Activated CD8-positive, alpha-beta memory T cell treated with anti-CD3 and anti-CD28 coated beads, Interleukin-2, amount 10 ng/mL, durations not matched to agents 7 days and 5 days (primary cell): Measurements from ENCODE around the gene PDE5A. TPM values are rescaled to one million over a fixed set of nuclear protein-coding genes. Genes with fewer than 3 reads are reported as not detected.

Experiments used
- ATAC-seq: fragments of 150-1000 bp; cut with Tn5 transposase; one replicate; pipeline ENCODE4 v1.10.0; 2021; ENCODE audit warnings: moderate library complexity
- CTCF ChIA-PET: fragments of 350-600 bp; sonication (Branson Sonifier 250); formaldehyde crosslinking; loops from one replicate; lab custom pipeline; 2021; ENCODE audit warnings: antibody characterized with exemption; lab: Charles Lee
- DNase-seq: peaks from one replicate; pipeline ENCODE4 v3.0.0-alpha.2; 2020
- H3K27ac Mint-ChIP-seq: one replicate; pipeline ENCODE4 v1.8.0; 2021; ENCODE audit warnings: mild to moderate bottlenecking, mixed read lengths
- H3K27me3 Mint-ChIP-seq: one replicate; pipeline ENCODE4 v1.8.0; 2021; ENCODE audit warnings: mixed read lengths
- H3K36me3 Mint-ChIP-seq: one replicate; pipeline ENCODE4 v1.8.0; 2021; ENCODE audit warnings: mild to moderate bottlenecking, mixed read lengths
- H3K4me1 Mint-ChIP-seq: one replicate; pipeline ENCODE4 v1.8.0; 2021; ENCODE audit warnings: mixed read lengths
- H3K4me3 Mint-ChIP-seq: one replicate; pipeline ENCODE4 v1.8.0; 2021; ENCODE audit warnings: mild to moderate bottlenecking, moderate library complexity, mixed read lengths
- H3K9me3 Mint-ChIP-seq: one replicate; pipeline ENCODE4 v1.8.0; 2022; ENCODE audit warnings: low read depth, mixed read lengths
- total RNA-seq, 2 experiments: library from RNA; stranded (reverse); gene quantifications; one replicate each; pipeline ENCODE4 v1.2.3, GENCODE V29; 2021

PDE5A gene
- total RNA-seq, 2 experiments from 2014 or later, result 0.18 TPM; not detected in 1

- DNase-seq (no peak), ATAC-seq (no peak)
- H3K4me3 Mint-ChIP-seq, result no peak overlapping the region
- CTCF ChIA-PET, result no interaction called here
- H3K4me1 Mint-ChIP-seq, result no peaks in the 10 kb centered on the region
- no peaks in the 10 kb centered on the region for H3K27me3 Mint-ChIP-seq
- H3K9me3 Mint-ChIP-seq, result no peaks in the 10 kb centered on the region
- H3K27ac Mint-ChIP-seq, result no peak overlapping the region
- H3K36me3 Mint-ChIP-seq, result peaks cover 2% of the 10 kb centered on the region
These were observed 85.4 kb downstream of the PDE5A start for GRCh38 chr4:119543187-119543586.

- Mint-ChIP-seq H3K4me3 (no peak overlapping the region), H3K36me3 (peaks cover 2% of the 10 kb centered on the region), H3K27me3 (no peaks in the 10 kb centered on the region), H3K27ac (no peak overlapping the region), H3K4me1 (no peaks in the 10 kb centered on the region), H3K9me3 (no peaks in the 10 kb centered on the region)
- CTCF ChIA-PET, result interaction anchor here (0.8 kb wide), 1 partner anchor 17 kb away, joined by 3 read pairs; no protein-coding TSS in a partner anchor
- ATAC-seq, result no peak
- no peak for DNase-seq
These were observed 88.4 kb downstream of the PDE5A start for GRCh38 chr4:119540249-119540648.

DNA sequence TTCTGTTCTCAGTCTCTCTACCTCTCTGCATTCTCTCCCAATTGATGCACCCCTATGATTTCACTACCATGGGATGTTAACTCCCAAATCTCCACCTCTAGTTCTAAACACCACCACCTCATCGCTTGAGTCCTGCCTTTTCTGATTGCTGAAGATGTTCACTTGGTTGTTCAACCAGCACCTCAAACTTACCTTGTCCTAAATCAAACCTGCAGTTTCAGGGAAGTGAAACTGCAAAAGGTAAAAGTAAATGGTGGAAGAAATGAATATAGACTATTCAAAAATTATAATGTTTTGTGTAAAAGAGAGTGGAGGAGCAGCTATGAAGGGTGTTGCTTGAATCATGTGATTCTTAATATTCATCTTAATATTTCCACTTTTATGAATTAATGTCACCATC lies 91.0 kb downstream of the PDE5A start:
- DNase-seq, result no peak
- H3K9me3 Mint-ChIP-seq, result peaks cover 4% of the 10 kb centered on the region
- no peaks in the 10 kb centered on the region for H3K4me1 Mint-ChIP-seq
- no peak overlapping the region for H3K4me3 Mint-ChIP-seq
- no peak overlapping the region for H3K27ac Mint-ChIP-seq
- CTCF ChIA-PET, result no interaction called here
- H3K36me3 Mint-ChIP-seq, result peaks cover 13% of the 10 kb centered on the region
- ATAC-seq, result no peak
- H3K27me3 Mint-ChIP-seq, result no peaks in the 10 kb centered on the region

DNA sequence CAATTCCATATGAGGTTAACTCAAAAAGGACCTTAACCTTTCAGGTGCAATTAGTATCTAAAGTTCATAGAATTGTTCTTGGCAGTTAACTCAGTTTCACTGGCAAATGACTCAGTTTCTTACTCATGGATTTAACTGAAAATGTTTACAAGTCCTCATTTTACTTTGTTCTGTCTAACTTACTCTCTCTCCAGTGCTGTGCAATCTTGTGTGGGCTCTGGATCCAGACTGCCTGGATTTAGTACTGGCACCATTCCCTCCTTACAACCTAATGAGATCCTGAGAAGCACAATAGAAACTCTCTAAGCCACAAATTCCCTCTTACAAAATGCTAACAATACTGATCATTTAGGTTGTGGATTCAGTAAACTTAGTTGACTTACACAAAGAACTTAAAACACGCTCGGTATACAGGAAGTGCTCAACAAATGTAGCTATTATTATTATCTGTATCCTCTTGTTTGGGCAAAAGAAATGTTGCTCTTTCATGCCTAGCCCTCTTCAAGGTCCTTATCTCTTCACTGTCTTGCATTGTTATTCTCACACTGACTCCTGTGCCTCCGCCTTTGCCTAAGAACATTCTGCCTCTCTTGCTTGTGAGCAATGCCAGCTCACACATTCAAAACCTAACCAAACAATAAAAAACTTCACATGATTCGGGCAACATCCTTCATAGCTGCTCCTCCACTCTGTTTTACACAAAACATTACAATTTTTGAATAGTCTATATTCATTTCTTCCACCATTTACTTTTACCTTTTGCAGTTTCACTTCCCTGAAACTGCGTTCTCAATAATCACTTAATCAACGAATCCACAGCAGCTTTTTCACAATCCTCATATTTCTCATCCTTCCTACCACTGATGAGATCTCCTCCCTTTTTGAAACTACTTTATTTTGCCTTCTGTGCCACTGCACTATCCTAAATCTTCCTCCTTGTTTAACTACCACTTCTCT lies 91.8 kb downstream of the PDE5A start:
- peaks cover 13% of the 10 kb centered on the region for H3K36me3 Mint-ChIP-seq
- no peak for ATAC-seq

GRCh38 chr4:119532319-119532718 lies 96.3 kb downstream of the PDE5A start:
- DNase-seq (no peak), ATAC-seq (no peak)
- Mint-ChIP-seq H3K36me3 (peaks cover 15% of the 10 kb centered on the region), H3K4me1 (no peaks in the 10 kb centered on the region), H3K4me3 (no peak overlapping the region), H3K27me3 (no peaks in the 10 kb centered on the region), H3K9me3 (peaks cover 4% of the 10 kb centered on the region), H3K27ac (no peak overlapping the region)
- CTCF ChIA-PET, result no interaction called here

More for the DNA sequence above, 91.8 kb downstream of the PDE5A start:
- Mint-ChIP-seq H3K27ac (no peak overlapping the region), H3K4me3 (no peak overlapping the region), H3K9me3 (peaks cover 4% of the 10 kb centered on the region), H3K4me1 (no peaks in the 10 kb centered on the region), H3K27me3 (no peaks in the 10 kb centered on the region)
- CTCF ChIA-PET, result no interaction called here
- no peak for DNase-seq

GRCh38 chr4:119529788-119530187 lies 98.8 kb downstream of the PDE5A start:
- H3K36me3 Mint-ChIP-seq, result peaks cover 14% of the 10 kb centered on the region
- no peaks in the 10 kb centered on the region for H3K27me3 Mint-ChIP-seq
- no peak for ATAC-seq

GRCh38 chr4:119526786-119527550 lies 101.6 kb downstream of the PDE5A start:
- Mint-ChIP-seq H3K4me1 (no peaks in the 10 kb centered on the region), H3K27me3 (no peaks in the 10 kb centered on the region), H3K27ac (no peak overlapping the region), H3K36me3 (peaks cover 6% of the 10 kb centered on the region), H3K9me3 (no peaks in the 10 kb centered on the region), H3K4me3 (no peak overlapping the region)
- no peak for DNase-seq
- CTCF ChIA-PET, result no interaction called here
- no peak for ATAC-seq

More at GRCh38 chr4:119529788-119530187, 98.8 kb downstream of the PDE5A start:
- peaks cover 4% of the 10 kb centered on the region for H3K9me3 Mint-ChIP-seq
- no peaks in the 10 kb centered on the region for H3K4me1 Mint-ChIP-seq
- DNase-seq, result no peak
- no peak overlapping the region for H3K27ac Mint-ChIP-seq
- CTCF ChIA-PET, result no interaction called here
- no peak overlapping the region for H3K4me3 Mint-ChIP-seq

- Mint-ChIP-seq H3K36me3 (peaks cover 6% of the 10 kb centered on the region), H3K27ac (no peak overlapping the region), H3K27me3 (no peaks in the 10 kb centered on the region), H3K4me3 (no peak overlapping the region), H3K9me3 (no peaks in the 10 kb centered on the region), H3K4me1 (no peaks in the 10 kb centered on the region)
- DNase-seq (no peak), ATAC-seq (no peak)
- CTCF ChIA-PET, result no interaction called here
These were observed 102.6 kb downstream of the PDE5A start for GRCh38 chr4:119525771-119526712.

DNA sequence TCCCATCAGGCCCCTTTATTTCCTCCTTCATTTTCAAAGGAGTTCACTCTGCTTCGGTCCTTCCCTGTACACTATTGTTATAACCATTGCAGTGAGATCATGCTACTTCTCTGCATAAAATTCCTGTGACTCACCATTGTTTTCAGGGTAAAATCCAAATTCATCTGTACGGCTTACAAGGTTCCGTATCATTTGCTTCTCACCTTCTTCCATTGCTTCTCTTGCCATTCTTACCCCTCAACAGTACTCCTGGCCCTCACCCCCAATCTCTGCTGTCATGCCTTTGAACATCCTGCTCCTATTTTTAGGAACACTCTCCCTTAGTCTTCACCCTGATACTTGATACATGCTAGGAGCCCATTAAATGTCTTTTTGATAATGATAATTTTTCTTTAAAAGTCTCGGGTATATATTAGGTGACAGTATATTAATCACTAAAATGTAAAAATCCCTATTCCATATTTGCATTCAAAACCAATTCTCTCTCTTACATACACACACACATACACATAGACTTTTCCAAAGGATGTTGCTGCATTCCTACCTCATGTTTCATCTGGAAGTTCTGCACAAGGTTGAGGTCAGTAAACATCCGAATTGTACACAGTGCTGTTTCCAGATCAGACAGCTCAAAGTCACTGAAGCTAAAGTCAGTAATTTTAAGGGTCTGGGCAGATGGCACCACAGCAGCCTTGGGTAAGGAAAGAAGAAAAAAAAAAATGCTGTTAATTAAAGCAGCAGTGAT lies 103.4 kb downstream of the PDE5A start:
- H3K27ac Mint-ChIP-seq, result no peak overlapping the region
- no peaks in the 10 kb centered on the region for H3K27me3 Mint-ChIP-seq
- CTCF ChIA-PET, result no interaction called here
- ATAC-seq (no peak), DNase-seq (no peak)
- H3K9me3 Mint-ChIP-seq, result no peaks in the 10 kb centered on the region
- no peaks in the 10 kb centered on the region for H3K4me1 Mint-ChIP-seq
- H3K4me3 Mint-ChIP-seq, result no peak overlapping the region
- H3K36me3 Mint-ChIP-seq, result peaks cover 8% of the 10 kb centered on the region

- Mint-ChIP-seq H3K4me3 (no peak overlapping the region), H3K36me3 (peaks cover 8% of the 10 kb centered on the region), H3K9me3 (no peaks in the 10 kb centered on the region), H3K4me1 (no peaks in the 10 kb centered on the region), H3K27me3 (no peaks in the 10 kb centered on the region), H3K27ac (no peak overlapping the region)
- ATAC-seq (no peak), DNase-seq (no peak)
- CTCF ChIA-PET, result no interaction called here
These were observed 105.2 kb downstream of the PDE5A start for GRCh38 chr4:119523399-119523798.

GRCh38 chr4:119521268-119521667 lies 107.3 kb downstream of the PDE5A start:
- Mint-ChIP-seq H3K27me3 (no peaks in the 10 kb centered on the region), H3K9me3 (no peaks in the 10 kb centered on the region), H3K4me3 (no peak overlapping the region), H3K27ac (no peak overlapping the region), H3K36me3 (peaks cover 11% of the 10 kb centered on the region), H3K4me1 (no peaks in the 10 kb centered on the region)
- ATAC-seq (no peak), DNase-seq (no peak)
- CTCF ChIA-PET, result no interaction called here

GRCh38 chr4:119518915-119519410 lies 109.6 kb downstream of the PDE5A start:
- H3K4me3 Mint-ChIP-seq, result no peak overlapping the region
- H3K4me1 Mint-ChIP-seq, result no peaks in the 10 kb centered on the region
- no peak overlapping the region for H3K27ac Mint-ChIP-seq
- peaks cover 10% of the 10 kb centered on the region for H3K36me3 Mint-ChIP-seq
- no peak for ATAC-seq
- H3K9me3 Mint-ChIP-seq, result no peaks in the 10 kb centered on the region
- CTCF ChIA-PET, result no interaction called here
- DNase-seq, result no peak
- H3K27me3 Mint-ChIP-seq, result no peaks in the 10 kb centered on the region
